ENCODE results near the gene USP24.

DNA sequence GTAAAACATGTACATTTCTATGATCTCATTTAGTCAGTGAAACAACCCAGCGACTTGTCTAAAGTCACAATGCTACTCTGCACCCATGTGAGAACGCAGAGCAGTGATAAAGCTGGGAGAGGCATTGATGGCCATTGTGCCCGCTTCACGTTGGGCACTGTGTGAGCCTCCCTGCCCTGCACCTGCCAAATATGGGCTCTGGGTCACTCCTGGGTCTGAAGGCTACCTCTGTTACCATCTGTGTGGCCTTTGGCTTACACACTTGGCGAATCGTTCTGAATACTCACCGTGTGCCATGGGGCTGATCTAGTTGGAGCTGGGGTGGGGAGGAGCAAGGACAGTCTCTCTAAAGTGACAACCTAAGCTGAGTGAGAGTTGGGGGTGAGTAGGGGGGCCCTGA, 145.9 kb downstream of the USP24 start:
- TF ChIP-seq, protein P1, sequence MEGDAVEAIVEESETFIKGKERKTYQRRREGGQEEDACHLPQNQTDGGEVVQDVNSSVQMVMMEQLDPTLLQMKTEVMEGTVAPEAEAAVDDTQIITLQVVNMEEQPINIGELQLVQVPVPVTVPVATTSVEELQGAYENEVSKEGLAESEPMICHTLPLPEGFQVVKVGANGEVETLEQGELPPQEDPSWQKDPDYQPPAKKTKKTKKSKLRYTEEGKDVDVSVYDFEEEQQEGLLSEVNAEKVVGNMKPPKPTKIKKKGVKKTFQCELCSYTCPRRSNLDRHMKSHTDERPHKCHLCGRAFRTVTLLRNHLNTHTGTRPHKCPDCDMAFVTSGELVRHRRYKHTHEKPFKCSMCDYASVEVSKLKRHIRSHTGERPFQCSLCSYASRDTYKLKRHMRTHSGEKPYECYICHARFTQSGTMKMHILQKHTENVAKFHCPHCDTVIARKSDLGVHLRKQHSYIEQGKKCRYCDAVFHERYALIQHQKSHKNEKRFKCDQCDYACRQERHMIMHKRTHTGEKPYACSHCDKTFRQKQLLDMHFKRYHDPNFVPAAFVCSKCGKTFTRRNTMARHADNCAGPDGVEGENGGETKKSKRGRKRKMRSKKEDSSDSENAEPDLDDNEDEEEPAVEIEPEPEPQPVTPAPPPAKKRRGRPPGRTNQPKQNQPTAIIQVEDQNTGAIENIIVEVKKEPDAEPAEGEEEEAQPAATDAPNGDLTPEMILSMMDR (IDR thresholded peaks at IDR 0.05), result no peak
- TF ChIP-seq EZH2 (IDR thresholded peaks at IDR 0.05), result no peak
